GM21390 (cell line): ENCODE measurements around the gene GPSM3.
A peak's percentile ranks its signal among the peaks of the same experiment; 100 is the strongest.
"Not testable (repeated sequence)": the region's sequence is repeated elsewhere in the genome, so short reads cannot be mapped to it uniquely, and the experiment has no call there.

Source experiments
- ATAC-seq: cut with Tn5 transposase; IDR thresholded peaks from one replicate; pipeline ENCODE4 v1.9.1; 2021; ENCODE audit not compliant: unreplicated experiment

GPSM3 gene

DNA sequence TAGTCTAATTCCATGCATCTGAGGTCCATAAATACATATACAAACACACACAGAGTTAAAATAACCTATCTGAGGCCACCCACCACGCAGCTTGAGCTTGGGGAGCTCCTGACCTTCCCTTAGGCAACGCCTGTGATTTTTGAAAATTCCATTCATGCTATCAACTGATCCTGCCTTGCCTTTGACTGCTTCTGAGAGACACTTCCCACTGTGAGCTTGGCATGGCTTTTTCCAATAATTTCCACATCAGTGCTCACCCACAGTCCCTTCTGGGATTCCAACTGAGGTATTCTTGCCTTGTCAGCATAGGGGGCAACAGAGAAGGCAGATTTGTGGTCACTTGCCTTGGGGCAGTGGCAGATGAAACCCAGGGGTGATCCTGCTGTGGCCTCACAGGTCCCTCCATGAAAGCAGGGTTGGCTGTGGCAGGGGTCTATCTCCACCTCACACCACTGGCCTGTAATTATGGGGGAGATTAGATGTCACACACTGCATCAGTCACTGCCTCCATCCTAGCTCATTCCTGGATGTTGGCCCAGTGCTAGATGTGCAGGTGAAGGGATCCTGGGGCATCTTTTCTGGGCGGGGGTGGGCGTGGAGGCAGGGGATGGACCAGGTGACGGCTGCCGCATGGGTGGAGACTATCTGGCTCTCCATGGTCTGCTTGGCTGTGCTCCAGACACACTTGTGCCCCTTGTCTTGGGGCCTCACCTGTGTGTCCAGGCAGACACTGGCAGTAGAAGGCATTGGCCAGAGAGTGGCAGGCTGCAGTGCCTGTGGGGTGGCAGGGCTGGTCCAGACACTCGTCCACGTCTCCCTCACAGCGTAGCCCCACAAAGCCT, 11.2 kb upstream of the GPSM3 start:
- ATAC-seq, result no peak

DNA sequence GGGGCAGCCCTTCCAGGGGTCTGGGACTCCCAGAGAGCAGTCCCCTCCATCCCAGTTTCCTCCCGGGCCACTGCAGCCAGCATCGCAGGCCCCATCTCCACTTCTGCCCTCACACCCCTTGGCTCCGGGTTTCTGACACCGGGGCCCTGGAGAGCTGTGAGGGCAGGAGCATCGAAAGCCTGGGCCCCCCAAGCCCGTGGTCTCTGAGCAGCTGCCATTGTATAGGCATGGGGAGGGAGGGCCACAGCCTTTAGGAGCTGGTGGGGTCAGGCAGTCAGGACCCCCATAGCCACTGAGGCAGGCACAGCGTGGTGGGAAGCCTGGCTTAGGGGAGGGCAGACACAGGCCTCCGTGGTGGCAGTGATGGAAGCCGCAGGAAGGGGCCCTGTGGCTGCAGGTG, 9.7 kb upstream of the GPSM3 start:
- no peak for ATAC-seq

GRCh38 chr6:32200711-32201475, 8.4 kb upstream of the GPSM3 start:
- ATAC-seq, result no peak

DNA sequence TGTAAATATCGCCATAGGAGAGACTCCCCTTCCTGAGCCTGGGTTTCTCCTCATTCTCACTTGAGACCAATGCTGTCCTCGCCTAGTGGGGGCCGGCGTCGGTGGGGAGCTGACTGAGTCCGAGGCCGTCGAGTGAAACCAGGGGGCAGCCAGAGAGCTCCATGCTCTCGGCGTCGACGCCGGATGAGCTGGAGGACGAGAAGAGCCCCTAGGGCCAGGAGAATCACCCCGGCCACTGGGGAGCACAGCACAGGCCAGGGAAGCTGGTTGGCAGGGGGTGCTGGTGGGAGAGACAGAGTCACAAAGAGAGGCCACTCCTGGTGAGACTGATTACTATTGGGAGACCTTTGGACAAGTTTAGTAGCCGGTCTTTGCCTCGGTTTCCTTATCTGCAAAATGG, 6.4 kb upstream of the GPSM3 start:
- no peak for ATAC-seq

- no peak for ATAC-seq
Measured at GRCh38 chr6:32198345-32198696, 5.9 kb upstream of the GPSM3 start.

DNA sequence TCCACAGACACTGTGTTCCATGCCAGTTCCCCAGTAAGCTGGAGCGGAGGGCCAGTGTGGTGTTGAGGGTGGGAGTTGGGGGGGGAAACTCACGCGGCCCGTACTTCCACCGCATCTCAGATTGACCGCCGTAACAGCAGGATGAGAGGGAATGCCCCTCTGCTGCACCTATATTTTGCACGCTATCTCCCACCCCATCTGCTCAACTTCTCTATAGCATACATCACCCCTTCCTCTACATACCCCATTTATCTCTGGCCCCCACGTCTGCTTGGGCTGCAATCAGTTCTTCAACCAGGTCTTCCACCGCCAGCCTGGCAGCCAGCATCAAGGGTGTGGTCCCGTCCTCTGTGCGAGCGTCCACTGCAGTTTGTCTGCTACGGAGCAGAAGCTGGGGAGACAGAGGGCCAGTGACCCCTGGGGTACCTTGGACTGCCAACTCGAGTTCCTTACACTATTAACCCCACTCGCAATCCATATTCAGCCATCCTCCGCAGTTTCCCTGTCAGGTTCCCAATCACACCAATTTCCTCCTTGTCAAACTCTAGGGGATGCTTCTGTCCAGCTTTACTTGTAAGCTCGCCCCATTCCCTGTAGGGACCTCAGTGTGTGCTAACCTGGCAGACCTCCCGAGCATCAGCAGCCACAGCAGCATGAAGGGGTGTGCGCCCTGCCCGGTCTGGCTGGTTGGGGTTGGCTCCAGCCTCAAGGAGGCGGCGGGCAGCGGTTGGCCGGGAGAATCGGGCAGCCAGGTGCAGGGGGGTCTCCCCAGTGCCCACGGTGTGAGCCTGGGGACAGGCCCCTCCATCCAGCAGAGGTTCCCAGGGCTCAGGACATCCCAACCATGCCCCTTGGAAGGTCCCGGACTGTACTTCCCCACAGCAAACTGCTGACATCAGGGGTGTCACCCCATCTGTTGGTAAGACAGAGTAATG, 4.5 kb upstream of the GPSM3 start:
- no peak for ATAC-seq

DNA sequence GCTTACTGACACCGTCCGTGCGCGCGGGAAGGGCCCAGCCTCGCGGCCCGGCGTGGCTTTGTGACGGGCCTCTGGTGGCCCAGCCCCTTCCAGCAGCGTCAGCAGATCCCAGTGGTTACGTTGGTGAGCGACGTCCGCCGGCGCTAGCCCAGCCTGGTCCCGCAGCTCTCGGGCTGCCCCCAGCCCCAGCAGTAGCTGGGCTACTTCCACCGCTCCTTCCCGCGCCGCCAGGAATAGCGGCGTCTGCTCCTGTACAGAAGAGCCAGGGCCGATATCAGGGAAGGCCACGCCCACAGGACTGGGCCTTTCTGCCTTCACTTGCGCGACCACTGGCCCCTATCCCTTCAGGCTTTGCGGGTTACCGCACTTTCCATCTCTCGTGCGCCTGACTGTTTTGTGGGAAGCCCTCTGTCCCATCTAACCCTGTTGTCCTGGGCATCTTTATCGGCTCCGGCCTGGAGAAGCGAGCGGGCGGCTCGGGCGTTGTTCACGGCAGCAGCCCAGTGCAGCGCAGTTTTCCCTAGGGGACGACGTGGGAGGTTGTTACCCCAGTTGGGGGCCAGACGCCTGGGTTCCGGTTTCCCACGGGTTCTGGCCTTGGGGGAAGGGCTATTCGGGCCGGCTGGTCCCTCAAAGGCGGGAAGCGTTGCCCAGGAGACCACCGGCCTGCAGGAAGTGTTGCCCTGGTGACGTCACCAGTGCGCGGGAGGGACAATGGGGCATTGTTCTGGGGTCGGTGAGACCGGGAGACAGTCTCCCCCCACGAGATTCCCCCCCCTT, 3.6 kb upstream of the GPSM3 start:
- peak; percentile 81 for ATAC-seq

DNA sequence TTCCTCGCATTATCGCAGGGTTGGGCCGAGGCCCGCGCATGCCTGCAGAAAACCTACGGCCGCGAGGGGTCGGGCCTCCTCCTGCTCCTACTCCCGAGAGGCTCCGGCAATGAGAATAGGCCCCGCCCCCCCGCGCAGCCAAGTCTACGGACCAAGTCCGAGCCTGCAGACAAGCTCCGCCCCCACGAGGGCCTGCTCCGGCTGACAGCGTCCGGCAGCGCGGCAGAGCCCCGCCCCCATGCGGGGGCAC, 3.1 kb upstream of the GPSM3 start:
- ATAC-seq, result peak; percentile 63

DNA sequence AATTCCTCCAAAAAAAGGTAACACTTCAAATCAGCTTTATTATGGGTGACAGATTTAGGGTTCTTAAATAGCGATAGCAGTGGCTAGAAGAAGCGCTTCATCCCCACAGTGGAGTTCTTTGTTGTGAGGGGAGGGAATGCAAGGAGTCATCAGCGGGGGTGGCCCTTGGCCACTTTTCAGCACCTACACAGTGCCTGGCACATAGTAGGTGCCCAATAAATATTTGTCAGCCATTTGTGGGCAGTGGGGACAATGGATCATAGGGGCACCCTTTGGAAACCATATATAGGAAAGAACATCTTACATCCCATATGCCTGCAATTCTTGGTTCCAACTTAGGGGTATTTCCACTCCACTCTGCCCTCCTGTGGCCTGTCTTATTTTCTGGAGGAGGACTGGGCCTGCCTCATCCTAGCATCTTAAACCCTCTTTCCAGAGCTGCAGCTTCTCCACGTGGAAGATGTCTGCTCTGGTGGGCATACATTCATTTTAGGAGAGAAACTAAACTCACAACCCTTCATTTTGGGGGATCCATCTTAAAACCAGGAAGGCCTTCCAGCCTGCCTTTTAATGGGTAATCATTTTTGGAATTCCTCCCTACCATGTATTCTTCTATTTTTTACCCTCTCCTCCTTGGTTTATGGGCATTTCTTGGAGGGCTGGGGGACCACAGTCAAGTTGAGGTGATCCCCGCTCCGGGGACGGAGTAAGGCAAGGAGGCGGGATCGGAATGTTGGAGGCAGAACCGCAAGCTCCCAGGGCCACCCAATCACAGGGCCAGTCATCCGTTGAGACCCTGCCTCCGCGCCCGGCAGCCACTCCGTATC, 2.6 kb upstream of the GPSM3 start:
- no peak for ATAC-seq

GRCh38 chr6:32194388-32194787, 1.9 kb upstream of the GPSM3 start:
- ATAC-seq, result no peak

- not testable (repeated sequence) for ATAC-seq
Measured at GRCh38 chr6:32193096-32193495, 653 bp upstream of the GPSM3 start.

GRCh38 chr6:32191696-32192607, 491 bp downstream of the GPSM3 start:
- no peak for ATAC-seq

DNA sequence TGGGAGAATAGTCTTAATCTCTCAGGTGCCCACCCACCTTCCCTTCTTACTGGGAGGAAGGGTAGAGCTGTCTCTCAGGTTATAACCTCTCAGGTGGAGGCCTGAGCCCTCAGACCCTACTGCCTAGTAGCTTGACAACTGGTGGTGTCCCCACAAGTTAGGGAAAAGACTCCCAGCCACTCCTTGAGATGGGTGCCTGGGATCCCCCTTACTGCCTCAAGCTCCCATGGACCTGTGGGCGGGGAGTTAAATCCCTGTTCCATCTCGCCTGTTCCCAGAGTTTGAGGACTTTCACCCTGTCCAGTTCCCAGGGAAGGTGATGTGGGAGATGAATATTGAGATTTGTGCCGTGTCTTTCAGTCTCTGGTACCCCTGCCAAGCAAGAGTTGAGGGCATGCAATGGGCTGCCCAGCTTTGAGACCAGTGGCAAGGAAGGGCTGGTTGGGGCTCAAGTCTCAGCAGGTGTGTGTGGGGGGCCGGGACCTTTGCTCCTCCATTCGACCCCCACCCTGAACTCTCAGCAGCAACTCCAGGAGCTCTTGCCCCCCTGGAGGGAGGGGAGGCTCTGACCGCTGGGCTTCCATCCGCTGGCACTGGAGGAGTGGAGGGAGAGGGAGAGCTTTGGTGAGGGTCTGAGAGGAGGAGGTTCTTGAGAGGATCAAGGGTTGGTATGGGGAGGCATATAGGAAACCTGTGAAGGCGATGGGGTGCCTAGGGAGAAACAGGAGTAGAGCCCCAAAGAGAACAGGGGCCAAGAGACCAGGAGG, 1.3 kb downstream of the GPSM3 start:
- ATAC-seq, result no peak

- peak; percentile 53 for ATAC-seq
Measured at GRCh38 chr6:32190054-32190851, 2.2 kb downstream of the GPSM3 start, which contains the start of gene PBX2. PBX2 (minus strand) TSS chr6:32190202; CDS start chr6:32189915, 287 bp downstream.

DNA sequence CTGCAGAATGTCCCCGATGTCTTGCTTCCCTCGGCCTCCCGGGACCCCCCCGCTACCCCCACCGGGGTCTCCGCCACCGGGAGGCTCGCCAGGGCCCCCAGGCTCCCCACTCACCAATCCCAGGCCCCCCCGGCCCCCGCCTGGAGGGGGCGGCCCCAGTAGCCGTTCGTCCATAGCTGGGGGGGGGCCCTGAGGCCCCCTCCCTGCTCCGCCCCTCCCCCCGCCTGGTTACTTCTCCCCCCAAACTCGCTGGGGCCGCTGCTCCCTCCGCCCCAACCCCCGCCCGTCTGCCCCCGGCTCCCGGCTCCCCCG, 2.7 kb downstream of the GPSM3 start:
- no peak for ATAC-seq

GRCh38 chr6:32189069-32189741, 3.2 kb downstream of the GPSM3 start:
- ATAC-seq, result no peak
